Activated T-cell treated with anti-CD3 and anti-CD28 coated beads, Interleukin-2, amount 50 U/mL, for 1 hour (primary cell): Measurements from ENCODE around the gene CGNL1.
A peak's percentile ranks its signal among the peaks of the same experiment; 100 is the strongest.

Experiments used
- DNase-seq: peaks from one replicate; pipeline ENCODE4 v3.0.0-alpha.2; 2020

The CGNL1 gene

GRCh38 chr15:57503051-57503702, 126.9 kb downstream of the CGNL1 start:
- DNase-seq: no peak

GRCh38 chr15:57503911-57504598, 127.8 kb downstream of the CGNL1 start:
- no peak for DNase-seq

- DNase-seq: no peak
Measured at GRCh38 chr15:57504599-57504940, 128.3 kb downstream of the CGNL1 start.

- DNase-seq: no peak
Measured at GRCh38 chr15:57505056-57505715, 128.9 kb downstream of the CGNL1 start.

GRCh38 chr15:57505949-57506391, 129.7 kb downstream of the CGNL1 start:
- DNase-seq: no peak

- no peak for DNase-seq
Measured at GRCh38 chr15:57506422-57506821, 130.1 kb downstream of the CGNL1 start.

- no peak for DNase-seq
Measured at GRCh38 chr15:57507111-57507510, 130.8 kb downstream of the CGNL1 start.

- DNase-seq: no peak
Measured at GRCh38 chr15:57509126-57509525, 132.8 kb downstream of the CGNL1 start.

GRCh38 chr15:57509965-57510364, 133.7 kb downstream of the CGNL1 start:
- DNase-seq: no peak

- DNase-seq: no peak
Measured at GRCh38 chr15:57510647-57511046, 134.3 kb downstream of the CGNL1 start.

GRCh38 chr15:57516327-57517029, 140.2 kb downstream of the CGNL1 start:
- no peak for DNase-seq

GRCh38 chr15:57517030-57517671, 140.8 kb downstream of the CGNL1 start:
- no peak for DNase-seq

GRCh38 chr15:57518779-57519405, 142.6 kb downstream of the CGNL1 start:
- DNase-seq: no peak

- DNase-seq: no peak
Measured at GRCh38 chr15:57519806-57520205, 143.5 kb downstream of the CGNL1 start.

- no peak for DNase-seq
Measured at GRCh38 chr15:57521503-57521902, 145.2 kb downstream of the CGNL1 start.

GRCh38 chr15:57522148-57522547, 145.8 kb downstream of the CGNL1 start:
- no peak for DNase-seq

GRCh38 chr15:57525581-57525980, 149.3 kb downstream of the CGNL1 start:
- no peak for DNase-seq

GRCh38 chr15:57526076-57526475, 149.8 kb downstream of the CGNL1 start:
- no peak for DNase-seq

GRCh38 chr15:57526615-57527014, 150.3 kb downstream of the CGNL1 start:
- DNase-seq: no peak

GRCh38 chr15:57527382-57528091, 151.2 kb downstream of the CGNL1 start:
- peak; percentile 19 for DNase-seq

GRCh38 chr15:57528940-57529565, 152.7 kb downstream of the CGNL1 start:
- DNase-seq: no peak
